KMS-11 (cell line): ENCODE results near the gene SVIP.

Experiments
- H2AFZ ChIP-seq: fragments of 200-600 bp; sonication (generic); 2 replicates; pipeline ENCODE4 v1.6.1; 2016; ENCODE audit warnings: antibody characterized with exemption, mixed run types, low read depth
- H3K27ac ChIP-seq: fragments of 200-600 bp; sonication (generic); 2 replicates; pipeline ENCODE4 v1.6.1; 2016; ENCODE audit warnings: mild to moderate bottlenecking, mixed run types
- H3K27me3 ChIP-seq: fragments of 200-600 bp; sonication (generic); 2 replicates; pipeline ENCODE4 v1.6.1; 2017; ENCODE audit warnings: mild to moderate bottlenecking, low read depth, mixed run types, moderate library complexity; ENCODE audit not compliant: insufficient read depth
- H3K36me3 ChIP-seq: fragments of 200-600 bp; sonication (generic); 2 replicates; pipeline ENCODE4 v1.6.1; 2017; ENCODE audit warnings: mild to moderate bottlenecking, mixed run types; ENCODE audit not compliant: insufficient read depth
- H3K4me1 ChIP-seq: fragments of 200-600 bp; sonication (generic); 2 replicates; pipeline ENCODE4 v1.6.1; 2016; ENCODE audit warnings: mild to moderate bottlenecking, low read depth, mixed run types; ENCODE audit not compliant: poor library complexity, severe bottlenecking
- H3K4me2 ChIP-seq: fragments of 200-600 bp; sonication (generic); 2 replicates; pipeline ENCODE4 v1.7.0; 2016; ENCODE audit warnings: mild to moderate bottlenecking, mixed run types
- H3K4me3 ChIP-seq: fragments of 200-600 bp; sonication (generic); IDR thresholded peaks from 2 replicates; pipeline ENCODE4 v1.6.1; 2017; ENCODE audit warnings: low read depth, low read length, mixed read lengths; ENCODE audit not compliant: insufficient read depth
- H3K79me2 ChIP-seq: fragments of 200-600 bp; sonication (generic); 2 replicates; pipeline ENCODE4 v1.6.1; 2016; ENCODE audit warnings: low read depth, mixed run types; ENCODE audit not compliant: insufficient read depth
- H3K9ac ChIP-seq: fragments of 200-600 bp; sonication (generic); 2 replicates; pipeline ENCODE4 v1.6.1; 2016; ENCODE audit warnings: mild to moderate bottlenecking, mixed run types
- H4K20me1 ChIP-seq: fragments of 200-600 bp; sonication (generic); 2 replicates; pipeline ENCODE4 v1.6.1; 2016; ENCODE audit warnings: mild to moderate bottlenecking, mixed run types; ENCODE audit not compliant: insufficient read depth
- TF ChIP-seq, protein P1 (sequence below): fragments of 200-600 bp; sonication (generic); conservative IDR thresholded peaks from 2 replicates; pipeline ENCODE4 v1.6.1; 2017; ENCODE audit warnings: low read depth, mild to moderate bottlenecking, antibody characterized with exemption, low read length, moderate library complexity, mixed read lengths

Gene SVIP

DNA sequence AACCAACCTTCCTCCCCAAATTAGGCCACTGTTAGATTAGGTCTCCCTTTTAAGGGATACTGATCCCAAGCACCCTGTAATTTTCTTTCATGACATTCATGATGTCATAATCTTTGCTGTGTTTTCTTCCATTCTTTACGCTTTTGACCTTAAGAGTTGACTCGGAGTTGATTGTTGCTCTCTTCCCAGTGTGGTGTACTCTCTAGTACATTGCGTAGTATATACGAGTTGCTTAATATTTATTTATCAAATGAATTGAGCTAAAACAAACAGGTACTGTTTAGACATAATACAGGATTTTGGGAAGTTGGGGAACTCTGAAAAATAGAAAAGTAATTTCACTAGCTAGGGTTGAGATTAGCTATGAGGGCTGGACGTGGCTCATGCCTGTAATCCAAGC is 49.8 kb downstream of the SVIP start:
- H3K27me3 ChIP-seq = no peaks in the 10 kb centered on the region
- no peak overlapping the region for H3K4me3 ChIP-seq
- TF ChIP-seq, protein P1, sequence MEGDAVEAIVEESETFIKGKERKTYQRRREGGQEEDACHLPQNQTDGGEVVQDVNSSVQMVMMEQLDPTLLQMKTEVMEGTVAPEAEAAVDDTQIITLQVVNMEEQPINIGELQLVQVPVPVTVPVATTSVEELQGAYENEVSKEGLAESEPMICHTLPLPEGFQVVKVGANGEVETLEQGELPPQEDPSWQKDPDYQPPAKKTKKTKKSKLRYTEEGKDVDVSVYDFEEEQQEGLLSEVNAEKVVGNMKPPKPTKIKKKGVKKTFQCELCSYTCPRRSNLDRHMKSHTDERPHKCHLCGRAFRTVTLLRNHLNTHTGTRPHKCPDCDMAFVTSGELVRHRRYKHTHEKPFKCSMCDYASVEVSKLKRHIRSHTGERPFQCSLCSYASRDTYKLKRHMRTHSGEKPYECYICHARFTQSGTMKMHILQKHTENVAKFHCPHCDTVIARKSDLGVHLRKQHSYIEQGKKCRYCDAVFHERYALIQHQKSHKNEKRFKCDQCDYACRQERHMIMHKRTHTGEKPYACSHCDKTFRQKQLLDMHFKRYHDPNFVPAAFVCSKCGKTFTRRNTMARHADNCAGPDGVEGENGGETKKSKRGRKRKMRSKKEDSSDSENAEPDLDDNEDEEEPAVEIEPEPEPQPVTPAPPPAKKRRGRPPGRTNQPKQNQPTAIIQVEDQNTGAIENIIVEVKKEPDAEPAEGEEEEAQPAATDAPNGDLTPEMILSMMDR = no peak

DNA sequence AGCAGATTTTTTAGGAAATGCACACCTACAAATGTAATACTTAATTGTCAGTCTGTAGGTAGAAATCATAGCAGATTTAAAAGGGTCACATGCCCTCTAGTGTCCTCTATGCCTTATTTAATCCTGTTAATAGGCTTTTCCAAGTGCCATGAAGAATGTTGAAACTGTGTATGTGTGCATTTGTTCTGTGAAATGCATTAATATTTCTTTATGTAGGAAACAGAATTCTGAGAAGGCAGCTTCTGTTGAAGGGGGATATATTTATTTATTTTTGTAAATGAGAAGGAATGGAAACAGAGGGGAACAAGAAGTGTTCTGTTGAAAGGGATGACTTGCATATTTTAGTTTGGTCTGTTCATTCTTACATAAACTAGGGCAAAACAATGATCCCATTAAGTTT is 51.0 kb downstream of the SVIP start:
- Histone ChIP-seq H3K27me3 (no peaks in the 10 kb centered on the region), H2AFZ (no peak overlapping the region)

More for the DNA sequence above, 49.8 kb downstream of the SVIP start:
- no peaks in the 10 kb centered on the region for H3K36me3 ChIP-seq
- no peak overlapping the region for H3K27ac ChIP-seq
- H3K4me1 ChIP-seq = peaks cover 17% of the 10 kb centered on the region
- H3K4me2 ChIP-seq = no peak overlapping the region
- H4K20me1 ChIP-seq = no peaks in the 10 kb centered on the region
- H2AFZ ChIP-seq = no peak overlapping the region
- H3K9ac ChIP-seq = no peak overlapping the region
- no peaks in the 10 kb centered on the region for H3K79me2 ChIP-seq

DNA sequence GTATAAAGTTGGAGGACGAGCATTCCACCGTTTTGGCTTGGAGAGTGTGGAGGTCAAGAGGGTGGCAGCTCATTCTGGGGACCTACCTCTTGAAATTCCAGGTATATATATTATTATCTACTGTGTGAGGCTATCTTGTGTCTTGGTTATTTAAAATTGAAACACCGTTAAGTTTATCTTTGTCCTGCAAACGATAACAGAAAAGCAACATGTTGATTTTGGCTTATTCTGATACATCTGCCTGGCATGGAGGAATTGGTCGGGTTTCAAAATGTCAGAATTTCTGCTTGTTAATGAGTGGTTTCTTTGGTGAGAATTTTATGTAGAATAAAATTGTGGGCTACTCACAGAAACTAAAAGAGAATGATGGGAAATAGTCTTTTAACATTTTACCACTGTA is 54.4 kb downstream of the SVIP start:
- Histone ChIP-seq H3K9ac (no peak overlapping the region), H3K79me2 (no peaks in the 10 kb centered on the region), H4K20me1 (no peaks in the 10 kb centered on the region), H3K4me1 (peaks cover 20% of the 10 kb centered on the region), H2AFZ (no peak overlapping the region), H3K27me3 (no peaks in the 10 kb centered on the region), H3K4me3 (no peak overlapping the region), H3K36me3 (no peaks in the 10 kb centered on the region), H3K27ac (no peak overlapping the region), H3K4me2 (no peak overlapping the region)
- TF ChIP-seq, protein P1 = no peak

More for the DNA sequence above, 51.0 kb downstream of the SVIP start:
- Histone ChIP-seq H3K9ac (no peak overlapping the region), H3K4me2 (no peak overlapping the region), H3K79me2 (no peaks in the 10 kb centered on the region), H3K27ac (no peak overlapping the region; the same call in 1 of the 2 replicates), H3K36me3 (no peaks in the 10 kb centered on the region), H3K4me3 (no peak overlapping the region), H4K20me1 (no peaks in the 10 kb centered on the region), H3K4me1 (peaks cover 27% of the 10 kb centered on the region)
- TF ChIP-seq, protein P1 = peak; percentile 36; the same call in 1 of the 2 replicates

DNA sequence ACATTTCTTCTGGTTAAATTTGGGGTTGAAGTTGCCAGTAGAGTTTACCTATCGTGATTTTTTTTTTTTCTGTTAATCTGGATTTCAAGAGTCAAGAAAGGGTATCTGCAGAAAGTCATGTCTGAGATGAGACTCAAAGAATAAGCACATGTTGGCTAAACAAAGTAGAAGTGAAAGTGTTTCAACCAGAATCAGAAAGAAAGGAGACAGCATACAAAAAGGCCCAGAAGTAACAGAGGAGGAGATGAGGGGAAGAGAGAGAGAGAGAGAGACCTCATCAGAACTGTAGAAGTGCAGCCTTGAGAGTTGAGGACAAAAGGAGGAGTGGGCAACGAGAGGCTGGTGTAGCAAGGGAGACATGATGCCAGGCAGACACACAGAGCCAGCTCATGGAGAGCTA is 54.9 kb downstream of the SVIP start:
- no peak overlapping the region for H3K27ac ChIP-seq
- H4K20me1 ChIP-seq = no peaks in the 10 kb centered on the region
- H3K4me3 ChIP-seq = no peak overlapping the region
- H3K36me3 ChIP-seq = no peaks in the 10 kb centered on the region
- TF ChIP-seq, protein P1 = no peak
- no peaks in the 10 kb centered on the region for H3K27me3 ChIP-seq
- H2AFZ ChIP-seq = no peak overlapping the region
- H3K9ac ChIP-seq = no peak overlapping the region
- no peak overlapping the region for H3K4me2 ChIP-seq
- peaks cover 20% of the 10 kb centered on the region for H3K4me1 ChIP-seq
- no peaks in the 10 kb centered on the region for H3K79me2 ChIP-seq

DNA sequence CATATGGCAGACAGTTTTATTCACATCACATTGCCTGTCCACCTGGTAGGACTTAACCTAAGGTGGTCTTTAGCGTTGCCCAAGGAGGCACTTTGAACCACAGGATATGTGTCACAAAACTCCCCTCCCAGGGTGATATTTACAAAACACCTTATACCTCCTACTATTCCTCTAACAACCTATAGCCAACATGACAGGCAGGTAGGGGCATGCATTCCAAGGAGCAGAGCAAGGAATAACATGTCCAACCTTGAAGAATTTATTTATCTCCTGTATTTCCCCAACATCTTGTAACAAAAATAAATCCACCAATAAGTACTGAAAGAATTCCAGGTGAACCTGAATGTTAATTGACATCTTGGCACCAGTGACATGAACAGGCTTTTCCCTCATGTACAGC is 60.5 kb downstream of the SVIP start:
- Histone ChIP-seq H3K4me3 (no peak overlapping the region), H3K27me3 (no peaks in the 10 kb centered on the region), H3K27ac (no peak overlapping the region), H2AFZ (no peak overlapping the region), H3K4me1 (peaks cover 5% of the 10 kb centered on the region), H3K4me2 (no peak overlapping the region), H3K36me3 (no peaks in the 10 kb centered on the region), H4K20me1 (no peaks in the 10 kb centered on the region), H3K9ac (no peak overlapping the region), H3K79me2 (no peaks in the 10 kb centered on the region)
- TF ChIP-seq, protein P1 = no peak
